ENCODE results near the gene SPRY4.
A peak's percentile ranks its signal among the peaks of the same experiment; 100 is the strongest.

SPRY4 gene

DNA sequence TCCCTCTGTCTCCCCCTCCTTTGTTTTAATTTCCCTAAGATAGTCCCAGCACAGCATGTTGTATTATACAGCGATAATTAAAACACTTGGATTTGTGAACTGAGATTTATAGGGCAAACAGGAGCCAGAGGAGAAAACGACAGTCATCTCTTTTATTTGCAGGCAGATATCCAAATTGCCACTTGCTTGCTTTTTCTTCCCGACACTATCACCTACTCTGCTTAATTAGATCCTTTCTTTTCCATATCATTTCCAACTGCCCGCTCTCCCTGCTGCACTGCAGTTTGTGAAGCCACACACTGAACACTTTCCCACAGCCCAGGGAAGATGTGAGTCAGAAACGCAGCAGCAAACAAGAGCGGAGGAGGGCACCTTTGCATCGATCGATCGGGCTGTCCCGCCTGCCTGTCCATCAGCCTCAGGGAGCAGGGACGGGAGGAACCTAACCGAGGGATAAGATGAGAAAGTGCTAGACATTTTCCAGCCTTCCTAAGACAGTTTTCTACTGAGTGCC lies 35.8 kb upstream of the SPRY4 start:
- no peak overlapping the region for H3K4me3 ChIP-seq (ENCODE audit: low read depth, low read length)
- ChIA-PET POLR2A (no interaction called here), CTCF (interaction anchor here (1.5 to 1.6 kb wide), 2 partner anchors 43 to 189 kb away, joined by 3 to 9 read pairs; no protein-coding TSS in a partner anchor)
- TF ChIP-seq, protein P1, sequence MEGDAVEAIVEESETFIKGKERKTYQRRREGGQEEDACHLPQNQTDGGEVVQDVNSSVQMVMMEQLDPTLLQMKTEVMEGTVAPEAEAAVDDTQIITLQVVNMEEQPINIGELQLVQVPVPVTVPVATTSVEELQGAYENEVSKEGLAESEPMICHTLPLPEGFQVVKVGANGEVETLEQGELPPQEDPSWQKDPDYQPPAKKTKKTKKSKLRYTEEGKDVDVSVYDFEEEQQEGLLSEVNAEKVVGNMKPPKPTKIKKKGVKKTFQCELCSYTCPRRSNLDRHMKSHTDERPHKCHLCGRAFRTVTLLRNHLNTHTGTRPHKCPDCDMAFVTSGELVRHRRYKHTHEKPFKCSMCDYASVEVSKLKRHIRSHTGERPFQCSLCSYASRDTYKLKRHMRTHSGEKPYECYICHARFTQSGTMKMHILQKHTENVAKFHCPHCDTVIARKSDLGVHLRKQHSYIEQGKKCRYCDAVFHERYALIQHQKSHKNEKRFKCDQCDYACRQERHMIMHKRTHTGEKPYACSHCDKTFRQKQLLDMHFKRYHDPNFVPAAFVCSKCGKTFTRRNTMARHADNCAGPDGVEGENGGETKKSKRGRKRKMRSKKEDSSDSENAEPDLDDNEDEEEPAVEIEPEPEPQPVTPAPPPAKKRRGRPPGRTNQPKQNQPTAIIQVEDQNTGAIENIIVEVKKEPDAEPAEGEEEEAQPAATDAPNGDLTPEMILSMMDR (IDR thresholded peaks at IDR 0.05; ENCODE audit: insufficient read depth, low read length, missing control alignments), result no peak
- no peak for DNase-seq (ENCODE audit: low read depth, low spot score)

DNA sequence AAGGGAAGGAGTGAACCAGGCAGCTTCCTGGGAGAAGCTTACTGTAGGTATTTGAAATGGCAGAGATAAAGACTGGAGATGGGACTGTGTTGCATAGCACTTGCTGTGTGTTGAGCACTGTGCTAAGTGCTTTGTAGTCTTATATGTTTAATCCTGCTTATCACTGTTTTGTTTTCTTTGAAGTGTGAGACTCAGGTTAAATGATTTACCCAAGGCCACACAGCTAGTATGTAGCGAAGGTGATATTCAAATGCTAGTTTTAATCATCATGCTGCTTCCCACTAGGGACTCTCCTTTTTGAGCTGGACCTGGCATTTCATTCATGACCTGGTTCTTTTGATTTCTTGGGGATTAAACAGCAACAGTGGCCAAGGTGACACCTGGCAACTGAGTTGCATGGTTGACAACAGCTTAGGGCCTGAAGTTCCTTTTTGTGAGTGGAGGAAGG lies 35.3 kb upstream of the SPRY4 start:
- no peak overlapping the region for H3K4me3 ChIP-seq (ENCODE audit: low read depth, low read length)
- DNase-seq (ENCODE audit: low read depth, low spot score), result no peak
- TF ChIP-seq, protein P1 (IDR thresholded peaks at IDR 0.05; ENCODE audit: insufficient read depth, low read length, missing control alignments), result no peak
- CTCF ChIA-PET, result interaction anchor here (1.5 to 1.6 kb wide), 3 partner anchors 26 to 189 kb away, joined by 3 to 9 read pairs (median 3); no protein-coding TSS in a partner anchor
- POLR2A ChIA-PET, result no interaction called here

DNA sequence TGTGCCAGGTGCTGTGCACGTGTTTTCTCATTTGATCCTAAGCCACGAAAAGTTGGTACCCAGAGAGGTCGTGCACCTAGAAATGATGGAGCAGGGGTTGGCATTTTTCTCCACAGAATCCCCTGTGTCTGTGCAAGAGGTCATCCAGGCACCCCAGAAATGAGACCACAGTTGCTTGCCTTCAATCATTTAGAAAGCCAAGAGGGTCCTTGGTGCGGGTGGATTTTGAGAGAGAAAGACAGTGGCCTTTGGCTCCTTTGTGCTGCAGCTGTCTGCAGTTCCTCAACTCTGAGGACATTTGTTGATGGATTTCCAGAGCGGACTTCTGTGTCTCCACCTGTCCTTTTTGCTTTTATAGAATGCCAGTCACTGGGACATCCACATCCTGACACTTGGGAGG lies 33.8 kb upstream of the SPRY4 start:
- no peak overlapping the region for H3K4me3 ChIP-seq (ENCODE audit: low read depth, low read length)
- ChIA-PET CTCF (interaction anchor here (1.5 to 4.8 kb wide), 2 partner anchors 24 to 190 kb away, joined by 3 to 28 read pairs; no protein-coding TSS in a partner anchor), POLR2A (no interaction called here)
- TF ChIP-seq, protein P1 (IDR thresholded peaks at IDR 0.05; ENCODE audit: insufficient read depth, low read length, missing control alignments), result no peak
- no peak for DNase-seq (ENCODE audit: low read depth, low spot score)

DNA sequence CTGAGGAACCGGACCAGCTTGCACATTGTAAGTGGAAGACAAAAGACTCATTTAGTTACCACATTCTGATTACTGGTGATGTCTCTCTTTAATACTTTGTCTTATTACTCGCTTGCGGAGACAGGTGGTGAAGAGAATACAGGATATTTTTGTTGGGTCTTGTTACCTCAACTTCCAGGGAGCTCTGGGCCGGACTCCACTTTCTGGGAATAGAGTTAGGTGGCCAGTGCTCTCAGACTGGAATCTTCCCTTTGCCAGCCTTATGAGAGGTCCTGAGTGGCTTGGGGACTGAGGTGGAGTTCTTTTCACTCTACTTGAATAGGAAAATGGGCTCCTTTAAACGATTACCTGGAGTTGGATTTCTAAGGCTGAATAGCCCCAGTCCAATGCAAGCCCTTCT lies 33.3 kb upstream of the SPRY4 start:
- ChIA-PET CTCF (interaction anchor here (4.8 kb wide), 1 partner anchor 191 kb away, joined by 28 read pairs; no protein-coding TSS in a partner anchor), POLR2A (no interaction called here)
- no peak overlapping the region for H3K4me3 ChIP-seq (ENCODE audit: low read depth, low read length)
- TF ChIP-seq, protein P1 (IDR thresholded peaks at IDR 0.05; ENCODE audit: insufficient read depth, low read length, missing control alignments), result no peak
- no peak for DNase-seq (ENCODE audit: low read depth, low spot score)

DNA sequence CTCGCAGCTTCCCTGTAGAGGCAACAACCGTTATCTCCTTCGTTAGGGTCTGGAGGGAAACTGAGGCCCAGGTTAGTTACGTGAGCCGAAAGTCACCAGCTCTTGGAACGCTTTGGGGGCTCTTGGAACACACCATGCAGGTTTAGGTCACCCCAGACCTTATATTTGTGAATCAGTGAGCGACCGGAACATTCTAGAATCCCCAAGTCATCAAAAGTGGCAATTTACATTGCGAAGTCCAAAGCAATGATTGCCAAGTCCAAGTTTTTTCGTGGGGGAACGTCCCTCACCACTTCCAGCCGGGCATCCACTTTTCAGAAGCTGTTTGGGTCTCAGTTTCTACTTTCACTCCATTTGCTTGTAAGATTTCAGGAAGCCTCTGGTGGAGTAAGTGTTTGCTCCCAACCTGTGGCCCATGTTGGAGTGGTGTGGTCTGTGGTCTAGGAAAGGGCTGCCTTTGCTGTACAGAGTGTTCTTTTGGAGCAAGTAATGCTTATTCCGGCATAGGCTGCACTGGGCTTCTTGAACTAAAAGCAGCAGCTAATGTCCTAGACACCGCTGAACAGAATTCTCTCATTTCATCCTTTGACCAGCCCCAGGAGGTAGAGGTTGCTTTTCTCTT lies 32.8 kb upstream of the SPRY4 start:
- peak overlapping the region; percentile 61 for H3K4me3 ChIP-seq (ENCODE audit: low read depth, low read length)
- POLR2A ChIA-PET, result interaction anchor here (1.1 to 1.9 kb wide), 5 partner anchors 15 to 114 kb away, joined by 3 to 22 read pairs (median 9); partner anchors contain the start of gene SPRY4
- no peak for DNase-seq (ENCODE audit: low read depth, low spot score)
- TF ChIP-seq, protein P1 (IDR thresholded peaks at IDR 0.05; ENCODE audit: insufficient read depth, low read length, missing control alignments), result no peak
- CTCF ChIA-PET, result interaction anchor here (0.5 to 4.8 kb wide), 5 partner anchors 30 to 366 kb away, joined by 3 to 28 read pairs (median 4); no protein-coding TSS in a partner anchor

Data from AG04449 (cell line).